ENCODE results near the gene PTPN5.

Gene PTPN5

GRCh38 chr11:18720808-18721560 is 70.6 kb downstream of the PTPN5 start:
- no peak overlapping the region for H3K27ac Mint-ChIP-seq
- H3K9me3 Mint-ChIP-seq, result no peaks in the 10 kb centered on the region
- peaks cover 18% of the 10 kb centered on the region for H3K27me3 Mint-ChIP-seq (ENCODE audit: low read depth)
- H3K4me3 Mint-ChIP-seq, result peak overlapping the region; percentile 88
- no peaks in the 10 kb centered on the region for H3K36me3 Mint-ChIP-seq (ENCODE audit: low read depth)
- H3K4me1 Mint-ChIP-seq (ENCODE audit: low read depth), result peaks cover 12% of the 10 kb centered on the region

- peak overlapping the region; percentile 64 for H3K4me3 Mint-ChIP-seq
- no peaks in the 10 kb centered on the region for H3K9me3 Mint-ChIP-seq
- H3K27ac Mint-ChIP-seq, result no peak overlapping the region
- H3K4me1 Mint-ChIP-seq (ENCODE audit: low read depth), result peaks cover 12% of the 10 kb centered on the region
- H3K36me3 Mint-ChIP-seq (ENCODE audit: low read depth), result no peaks in the 10 kb centered on the region
- peaks cover 18% of the 10 kb centered on the region for H3K27me3 Mint-ChIP-seq (ENCODE audit: low read depth)
These were observed 71.3 kb downstream of the PTPN5 start for GRCh38 chr11:18720091-18720807.

GRCh38 chr11:18715476-18715875 is 76.1 kb downstream of the PTPN5 start:
- H3K27ac Mint-ChIP-seq, result no peak overlapping the region
- no peak overlapping the region for H3K4me3 Mint-ChIP-seq
- H3K4me1 Mint-ChIP-seq (ENCODE audit: low read depth), result peaks cover 2% of the 10 kb centered on the region
- no peaks in the 10 kb centered on the region for H3K9me3 Mint-ChIP-seq
- H3K27me3 Mint-ChIP-seq (ENCODE audit: low read depth), result peaks cover 10% of the 10 kb centered on the region
- no peaks in the 10 kb centered on the region for H3K36me3 Mint-ChIP-seq (ENCODE audit: low read depth)

GRCh38 chr11:18714443-18714780 is 77.2 kb downstream of the PTPN5 start:
- Mint-ChIP-seq H3K27me3 (ENCODE audit: low read depth) (peaks cover 20% of the 10 kb centered on the region), H3K27ac (no peak overlapping the region), H3K9me3 (no peaks in the 10 kb centered on the region), H3K4me1 (ENCODE audit: low read depth) (peaks cover 6% of the 10 kb centered on the region), H3K4me3 (no peak overlapping the region), H3K36me3 (ENCODE audit: low read depth) (no peaks in the 10 kb centered on the region)

- Mint-ChIP-seq H3K9me3 (no peaks in the 10 kb centered on the region), H3K4me3 (no peak overlapping the region), H3K27me3 (ENCODE audit: low read depth) (peaks cover 20% of the 10 kb centered on the region), H3K27ac (no peak overlapping the region), H3K4me1 (ENCODE audit: low read depth) (peaks cover 6% of the 10 kb centered on the region), H3K36me3 (ENCODE audit: low read depth) (no peaks in the 10 kb centered on the region)
These were observed 77.8 kb downstream of the PTPN5 start for GRCh38 chr11:18713646-18714442.

- H3K9me3 Mint-ChIP-seq, result no peaks in the 10 kb centered on the region
- no peak overlapping the region for H3K4me3 Mint-ChIP-seq
- H3K36me3 Mint-ChIP-seq (ENCODE audit: low read depth), result no peaks in the 10 kb centered on the region
- peaks cover 15% of the 10 kb centered on the region for H3K4me1 Mint-ChIP-seq (ENCODE audit: low read depth)
- H3K27me3 Mint-ChIP-seq (ENCODE audit: low read depth), result peaks cover 36% of the 10 kb centered on the region
- no peak overlapping the region for H3K27ac Mint-ChIP-seq
These were observed 81.1 kb downstream of the PTPN5 start for GRCh38 chr11:18710545-18710944.

- H3K9me3 Mint-ChIP-seq, result no peaks in the 10 kb centered on the region
- H3K4me3 Mint-ChIP-seq, result no peak overlapping the region
- peaks cover 22% of the 10 kb centered on the region for H3K4me1 Mint-ChIP-seq (ENCODE audit: low read depth)
- H3K36me3 Mint-ChIP-seq (ENCODE audit: low read depth), result no peaks in the 10 kb centered on the region
- H3K27ac Mint-ChIP-seq, result no peak overlapping the region
- peaks cover 41% of the 10 kb centered on the region for H3K27me3 Mint-ChIP-seq (ENCODE audit: low read depth)
These were observed 82.2 kb downstream of the PTPN5 start for GRCh38 chr11:18709414-18709813.

GRCh38 chr11:18707811-18708340 is 83.7 kb downstream of the PTPN5 start:
- H3K9me3 Mint-ChIP-seq, result no peaks in the 10 kb centered on the region
- no peak overlapping the region for H3K27ac Mint-ChIP-seq
- H3K4me1 Mint-ChIP-seq (ENCODE audit: low read depth), result peaks cover 22% of the 10 kb centered on the region
- no peaks in the 10 kb centered on the region for H3K36me3 Mint-ChIP-seq (ENCODE audit: low read depth)
- H3K4me3 Mint-ChIP-seq, result no peak overlapping the region
- peaks cover 54% of the 10 kb centered on the region for H3K27me3 Mint-ChIP-seq (ENCODE audit: low read depth)

- peaks cover 22% of the 10 kb centered on the region for H3K4me1 Mint-ChIP-seq (ENCODE audit: low read depth)
- no peaks in the 10 kb centered on the region for H3K9me3 Mint-ChIP-seq
- H3K36me3 Mint-ChIP-seq (ENCODE audit: low read depth), result no peaks in the 10 kb centered on the region
- H3K27ac Mint-ChIP-seq, result peak overlapping the region; percentile 93
- H3K4me3 Mint-ChIP-seq, result peak overlapping the region; percentile 93
- peaks cover 54% of the 10 kb centered on the region for H3K27me3 Mint-ChIP-seq (ENCODE audit: low read depth)
These were observed 85.0 kb downstream of the PTPN5 start for GRCh38 chr11:18706330-18707243.

GRCh38 chr11:18705651-18706281 is 85.8 kb downstream of the PTPN5 start:
- Mint-ChIP-seq H3K4me3 (peak overlapping the region; percentile 93), H3K27ac (no peak overlapping the region), H3K27me3 (ENCODE audit: low read depth) (peaks cover 58% of the 10 kb centered on the region), H3K36me3 (ENCODE audit: low read depth) (no peaks in the 10 kb centered on the region), H3K9me3 (no peaks in the 10 kb centered on the region), H3K4me1 (ENCODE audit: low read depth) (peaks cover 21% of the 10 kb centered on the region)

GRCh38 chr11:18704698-18705097 is 86.9 kb downstream of the PTPN5 start:
- H3K27me3 Mint-ChIP-seq (ENCODE audit: low read depth), result peaks cover 59% of the 10 kb centered on the region
- H3K36me3 Mint-ChIP-seq (ENCODE audit: low read depth), result no peaks in the 10 kb centered on the region
- no peaks in the 10 kb centered on the region for H3K9me3 Mint-ChIP-seq
- H3K4me3 Mint-ChIP-seq, result peak overlapping the region; percentile 57
- peaks cover 20% of the 10 kb centered on the region for H3K4me1 Mint-ChIP-seq (ENCODE audit: low read depth)
- no peak overlapping the region for H3K27ac Mint-ChIP-seq

GRCh38 chr11:18704045-18704645 is 87.5 kb downstream of the PTPN5 start:
- no peaks in the 10 kb centered on the region for H3K9me3 Mint-ChIP-seq
- H3K4me3 Mint-ChIP-seq, result no peak overlapping the region
- no peak overlapping the region for H3K27ac Mint-ChIP-seq
- H3K27me3 Mint-ChIP-seq (ENCODE audit: low read depth), result peaks cover 62% of the 10 kb centered on the region
- H3K4me1 Mint-ChIP-seq (ENCODE audit: low read depth), result peaks cover 22% of the 10 kb centered on the region
- no peaks in the 10 kb centered on the region for H3K36me3 Mint-ChIP-seq (ENCODE audit: low read depth)

Data from T-helper 1 cell treated with Interleukin-12 subunit alpha and Interleukin-12 subunit beta and Interleukin-4 antibody, amounts not matched to agents 30 μg/mL and 1 μg/mL, for 36 hours (primary cell).